Panc1 (cell line): ENCODE results near the gene DIAPH2. TPM values are rescaled to one million over a fixed set of nuclear protein-coding genes. Genes with fewer than 3 reads are reported as not detected.

Source experiments
- ATAC-seq: fragments of 200-7000 bp; cut with Tn5 transposase; 2 replicates; pipeline ENCODE4 v1.9.1; 2020; ENCODE audit warnings: mild to moderate bottlenecking, moderate library complexity
- BruUV-seq: library from RNA; stranded (reverse); fragments of 400-500 nt; replicated peaks from 2 replicates; lab custom pipeline; 2021; lab: Mats Ljungman, UMichigan
- CTCF ChIA-PET: fragments of 300-600 bp; sonication (Branson Sonifier 250); formaldehyde crosslinking; loops from one replicate; lab custom pipeline; 2022; ENCODE audit warnings: antibody characterized with exemption; lab: Charles Lee
- POLR2A ChIA-PET: fragments of 300-600 bp; sonication (Branson Sonifier 250); formaldehyde crosslinking; loops from one replicate; lab custom pipeline; 2022; ENCODE audit warnings: antibody characterized with exemption; lab: Charles Lee
- DNase-seq: peaks from one replicate; pipeline ENCODE4 v3.0.0-alpha.2; 2010; ENCODE audit warnings: low read depth, low spot score
- H3K27ac ChIP-seq: 2 replicates; pipeline ENCODE4 v1.5.1; 2011; ENCODE audit warnings: mild to moderate bottlenecking, low read length, inconsistent platforms
- H3K27me3 ChIP-seq: fragments of 200-500 bp; sonication (Bioruptor generic); 2 replicates; pipeline ENCODE4 v1.6.0; 2014; ENCODE audit warnings: low read length, inconsistent platforms; ENCODE audit not compliant: control insufficient read depth, insufficient read depth
- H3K36me3 ChIP-seq: fragments of 200-500 bp; sonication (Bioruptor generic); 2 replicates; pipeline ENCODE4 v1.5.1; 2014; ENCODE audit warnings: inconsistent platforms, mild to moderate bottlenecking, low read length, moderate library complexity; ENCODE audit not compliant: control insufficient read depth, insufficient read depth
- H3K4me1 ChIP-seq: 2 replicates; pipeline ENCODE4 v1.5.1; 2011; ENCODE audit warnings: inconsistent platforms, mild to moderate bottlenecking, low read length, moderate library complexity; ENCODE audit not compliant: control insufficient read depth, insufficient read depth
- H3K4me3 ChIP-seq, 2 experiments: 2 replicates each; pipeline ENCODE4 v1.5.1; 2011 to 2012; ENCODE audit warnings: low read depth in 2 of 2, low read length in 2 of 2, mild to moderate bottlenecking in 2 of 2, inconsistent platforms in 1 of 2, moderate library complexity in 1 of 2
- H3K9me3 ChIP-seq: fragments of 200-500 bp; sonication (Bioruptor generic); 2 replicates; pipeline ENCODE4 v1.5.1; 2014; ENCODE audit warnings: low read depth, mild to moderate bottlenecking, inconsistent platforms, low read length, moderate library complexity; ENCODE audit not compliant: control insufficient read depth, insufficient read depth
- CTCF ChIP-seq: fragments of 450-650 bp; IDR thresholded peaks from 2 replicates; pipeline ENCODE4 v1.5.1; 2017; ENCODE audit warnings: mild to moderate bottlenecking
- POLR2AphosphoS5 ChIP-seq: IDR thresholded peaks from 2 replicates; pipeline ENCODE4 v1.6.1; 2012; ENCODE audit warnings: mild to moderate bottlenecking, low read depth, low read length, moderate library complexity
- REST ChIP-seq, 2 experiments: IDR thresholded peaks; 2 replicates each; pipeline ENCODE4 v1.6.1; 2011 to 2012; ENCODE audit warnings: low read depth in 2 of 2, control low read depth in 1 of 2, low read length in 1 of 2, mild to moderate bottlenecking in 1 of 2, moderate library complexity in 1 of 2; ENCODE audit not compliant: insufficient read depth in 1 of 2
- SIN3A ChIP-seq: IDR thresholded peaks from 2 replicates; pipeline ENCODE4 v1.6.1; 2012; ENCODE audit warnings: low read depth, mild to moderate bottlenecking, low read length, moderate library complexity, borderline replicate concordance; ENCODE audit not compliant: insufficient read depth
- TCF7L2 ChIP-seq: IDR thresholded peaks from 2 replicates; pipeline ENCODE4 v1.6.1; 2011; ENCODE audit warnings: mild to moderate bottlenecking, low read depth, low read length, inconsistent platforms
- in situ Hi-C: cut with HindIII; loops from 2 replicates; pipeline ENCODE4 v1.10.0; 2016; ENCODE audit warnings: low sequenced_read_pairs, low pct_unique_long_range_greater_than_20kb
- intact Hi-C: fragments of 100-400 bp; cut with micrococcal nuclease; formaldehyde crosslinking; loops from one replicate; pipeline ENCODE4 v1.10.0; 2022; ENCODE audit not compliant: unreplicated experiment
- total RNA-seq: library from RNA; stranded (reverse); gene quantifications from one replicate; pipeline ENCODE4 v1.2.1, GENCODE V29; 2021; ENCODE audit not compliant: unreplicated experiment

DIAPH2 gene
- total RNA-seq, 1 experiment from 2014 or later = 17.0 TPM

DNA sequence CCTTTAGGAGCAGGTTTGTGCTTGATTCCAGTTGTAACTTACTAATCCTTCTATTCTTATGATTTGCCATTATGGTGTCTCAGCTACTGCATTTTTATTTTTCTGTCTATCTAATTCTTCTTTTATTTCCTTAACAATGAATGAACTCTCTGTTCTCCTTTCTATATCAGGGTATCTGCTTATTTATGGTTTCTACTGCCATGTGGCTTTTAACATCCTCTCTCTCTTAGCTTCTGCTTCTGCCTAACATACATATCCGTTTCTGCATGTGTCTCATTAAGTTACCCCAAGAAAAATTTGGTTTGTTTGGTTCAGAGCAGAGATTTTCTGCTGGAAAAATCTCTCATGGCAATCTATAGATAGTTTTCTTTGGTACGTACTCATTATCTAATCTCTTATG lies 813.5 kb downstream of the DIAPH2 start:
- CTCF ChIA-PET = no interaction called here
- DNase-seq = no peak
- no peaks in the 10 kb centered on the region for H3K4me1 ChIP-seq
- no peak overlapping the region for H3K27ac ChIP-seq
- no peak for ATAC-seq
- TF ChIP-seq CTCF (no peak), TCF7L2 (no peak), POLR2AphosphoS5 (no peak), SIN3A (no peak), REST (IDR thresholded peaks at IDR 0.05; ENCODE audit: insufficient read depth in 1 of 2, low read depth in 2 of 2, low read length in 1 of 2) (no peak)
- H3K4me3 ChIP-seq = no peak overlapping the region
- POLR2A ChIA-PET = no interaction called here
- no peaks in the 10 kb centered on the region for H3K36me3 ChIP-seq
- H3K27me3 ChIP-seq = no peaks in the 10 kb centered on the region
- no peaks in the 10 kb centered on the region for H3K9me3 ChIP-seq
- intact Hi-C loops = no loop called here
- in situ Hi-C loops = no loop called here
- no TSS peak for BruUV-seq

DNA sequence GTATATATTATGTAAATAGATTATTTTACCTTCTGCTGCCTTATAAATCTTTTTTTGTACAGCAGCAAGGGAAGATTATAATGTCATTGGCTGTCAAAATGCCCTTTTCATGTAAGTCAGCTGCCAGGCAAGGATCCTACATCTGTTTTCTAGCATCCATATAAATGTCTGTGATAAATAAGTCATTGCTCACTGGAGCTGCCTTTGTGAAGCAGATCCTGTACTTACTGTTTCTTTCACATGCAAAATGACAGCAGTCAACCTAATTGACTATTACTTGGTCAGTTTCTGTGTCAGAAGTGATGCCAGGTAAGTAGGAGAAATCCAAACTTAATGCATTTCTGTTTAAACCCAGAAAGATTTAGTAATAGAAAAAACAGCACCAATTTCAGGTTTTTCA lies 819.8 kb downstream of the DIAPH2 start:
- Histone ChIP-seq H3K36me3 (no peaks in the 10 kb centered on the region), H3K27ac (no peak overlapping the region), H3K27me3 (no peaks in the 10 kb centered on the region), H3K9me3 (no peaks in the 10 kb centered on the region), H3K4me3 (no peak overlapping the region), H3K4me1 (no peaks in the 10 kb centered on the region)
- no TSS peak for BruUV-seq
- ATAC-seq (no peak), DNase-seq (no peak)
- CTCF ChIA-PET = no interaction called here
- TF ChIP-seq CTCF (no peak), POLR2AphosphoS5 (no peak), SIN3A (no peak), TCF7L2 (no peak)
- intact Hi-C loops (no loop called here), in situ Hi-C loops (no loop called here)
- POLR2A ChIA-PET = no interaction called here
